ENCODE measurements around the gene WNT3A.

Gene WNT3A

DNA sequence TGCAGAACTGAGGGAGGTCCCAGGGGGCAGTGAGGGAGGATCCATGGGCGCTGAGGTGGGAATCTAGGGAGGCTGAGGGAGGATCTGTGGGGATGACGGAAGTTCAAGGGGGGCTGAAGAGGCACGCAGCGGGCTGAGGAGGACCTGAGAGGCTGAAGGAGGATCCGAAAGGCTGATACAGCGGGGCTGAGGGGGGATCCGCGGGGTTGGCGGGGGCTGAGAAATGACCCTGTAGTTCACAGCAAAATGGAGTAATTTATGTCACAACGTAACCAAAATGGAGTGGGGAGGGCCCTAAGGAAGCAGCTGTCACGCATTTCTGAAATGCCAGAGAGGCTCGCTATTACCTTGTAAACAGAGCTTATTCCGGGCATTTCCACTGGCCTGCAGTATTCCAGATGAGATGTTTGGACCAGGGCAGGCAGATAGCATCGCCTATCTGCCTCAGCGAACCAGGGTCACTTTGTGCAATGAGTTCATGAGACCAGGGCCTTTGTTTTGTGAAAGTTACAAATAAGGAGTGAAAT lies 103.2 kb downstream of the WNT3A start:
- peak overlapping the region; percentile 87 to 99 (median 95) for H3K4me3 ChIP-seq (ENCODE audit: control insufficient read depth in 1 of 7, extremely low read depth in 1 of 7, insufficient read depth in 4 of 7, low read depth in 2 of 7, low read length in 6 of 7)
- H3K9me3 ChIP-seq (ENCODE audit: control extremely low read depth in 1 of 5, control insufficient read depth in 4 of 5, insufficient read depth in 2 of 5, low read depth in 1 of 5, low read length in 4 of 5) = no peaks in the 10 kb centered on the region
- DNase-seq = peak in 2 of 3 donors; percentile 58 to 71
- peaks cover 7 to 24% (median 15%) of the 10 kb centered on the region in 4 experiments for H3K4me1 ChIP-seq (ENCODE audit: control extremely low read depth in 1 of 4, control insufficient read depth in 4 of 4, insufficient read depth in 4 of 4, low read length in 3 of 4)
- CTCF ChIA-PET = interaction anchor here (0.8 to 2.0 kb wide), 5 partner anchors 19 to 110 kb away, joined by 3 to 5 read pairs (median 3); partner anchors contain the start of gene IBA57
- 32% methylated on average over 11 of the region's 15 CpGs for WGBS (ENCODE audit: insufficient coverage)
- peaks cover 0 to 27% (median 21%) of the 10 kb centered on the region in 4 experiments for H3K36me3 ChIP-seq (ENCODE audit: control insufficient read depth in 4 of 4, insufficient read depth in 4 of 4, low read length in 3 of 4)
- peak overlapping the region; percentile 54 to 89 for H3K27ac ChIP-seq (ENCODE audit: insufficient read depth in 1 of 2, low read depth in 1 of 2, low read length in 2 of 2, poor library complexity in 1 of 2, severe bottlenecking in 2 of 2)
- POLR2A ChIA-PET = interaction anchor here (0.6 to 1.4 kb wide), 2 partner anchors 10 to 215 kb away, joined by 3 read pairs; no protein-coding TSS in a partner anchor
- H3K27me3 ChIP-seq (replicated peaks in 2 of 5; ENCODE audit: control insufficient read depth in 4 of 5, insufficient read depth in 5 of 5, low read length in 4 of 5) = no peaks in the 10 kb centered on the region

- Histone ChIP-seq H3K9me3 (ENCODE audit: control extremely low read depth in 1 of 5, control insufficient read depth in 4 of 5, insufficient read depth in 2 of 5, low read depth in 1 of 5, low read length in 4 of 5) (no peaks in the 10 kb centered on the region), H3K36me3 (ENCODE audit: control insufficient read depth in 4 of 4, insufficient read depth in 4 of 4, low read length in 3 of 4) (peaks cover 0 to 22% (median 20%) of the 10 kb centered on the region in 4 experiments), H3K27ac (ENCODE audit: insufficient read depth in 1 of 2, low read depth in 1 of 2, low read length in 2 of 2, poor library complexity in 1 of 2, severe bottlenecking in 2 of 2) (no peak overlapping the region), H3K27me3 (replicated peaks in 2 of 5; ENCODE audit: control insufficient read depth in 4 of 5, insufficient read depth in 5 of 5, low read length in 4 of 5) (no peaks in the 10 kb centered on the region), H3K4me3 (ENCODE audit: control insufficient read depth in 1 of 7, extremely low read depth in 1 of 7, insufficient read depth in 4 of 7, low read depth in 2 of 7, low read length in 6 of 7) (peak overlapping the region in 2 of 7 experiments; percentile 95 to 97), H3K4me1 (ENCODE audit: control extremely low read depth in 1 of 4, control insufficient read depth in 4 of 4, insufficient read depth in 4 of 4, low read length in 3 of 4) (peaks cover 7 to 24% (median 15%) of the 10 kb centered on the region in 4 experiments)
- CTCF ChIA-PET = interaction anchor here (0.9 to 2.0 kb wide), 7 partner anchors 13 to 111 kb away, joined by 3 to 5 read pairs (median 3); partner anchors contain the start of gene IBA57
- POLR2A ChIA-PET = interaction anchor here (1.4 kb wide), 1 partner anchor 11 kb away, joined by 3 read pairs; no protein-coding TSS in a partner anchor
- no peak for DNase-seq
- WGBS (ENCODE audit: insufficient coverage) = 94% methylated on average over 6 of the region's 7 CpGs
Measured at GRCh38 chr1:228110556-228110955, 103.8 kb downstream of the WNT3A start.

Data from common myeloid progenitor, CD34-positive (primary cell).